HepG2 (cell line): Measurements from ENCODE around the gene NARF. TPM values are rescaled to one million over a fixed set of nuclear protein-coding genes. Genes with fewer than 3 reads are reported as not detected.
A peak's percentile ranks its signal among the peaks of the same experiment; 100 is the strongest.

Experiments used
- ADNP ChIP-seq: sonication (generic); formaldehyde crosslinking; IDR thresholded peaks from 2 replicates; pipeline ENCODE4 v1.4.0; 2020; ENCODE audit warnings: missing genetic modification reagents
- AGO2 ChIP-seq: fragments of 200-400 bp; formaldehyde crosslinking; optimal IDR thresholded peaks from 2 replicates; pipeline ENCODE3; 2017; ENCODE audit warnings: mild to moderate bottlenecking, low read depth, low read length, moderate library complexity
- CEBPB ChIP-seq: IDR thresholded peaks from 2 replicates; pipeline ENCODE4 v1.6.1; 2011; ENCODE audit warnings: low read depth, low read length, improper control_type of control experiment, borderline replicate concordance
- CHD2 ChIP-seq: IDR thresholded peaks from 2 replicates; pipeline ENCODE4 v1.6.1; 2011; ENCODE audit warnings: low read depth, low read length, improper control_type of control experiment
- DPF2 ChIP-seq: sonication (generic); formaldehyde crosslinking; IDR thresholded peaks from 2 replicates; pipeline ENCODE4 v1.4.0; 2020; ENCODE audit warnings: mild to moderate bottlenecking, low read depth, missing genetic modification reagents, borderline replicate concordance
- FOXM1 ChIP-seq: sonication (generic); formaldehyde crosslinking; IDR thresholded peaks from 2 replicates; pipeline ENCODE4 v1.5.0; 2020; ENCODE audit warnings: missing genetic modification reagents
- GLI4 ChIP-seq: sonication (generic); formaldehyde crosslinking; IDR thresholded peaks from 2 replicates; pipeline ENCODE4 v1.5.1; 2020; ENCODE audit warnings: missing genetic modification reagents, mild to moderate bottlenecking, moderate library complexity, borderline replicate concordance
- HDAC1 ChIP-seq: sonication (generic); formaldehyde crosslinking; IDR thresholded peaks from 2 replicates; pipeline ENCODE4 v1.5.1; 2020; ENCODE audit warnings: mild to moderate bottlenecking, missing genetic modification reagents
- KDM1A ChIP-seq: IDR thresholded peaks from 2 replicates; pipeline ENCODE4 v1.6.1; 2016; ENCODE audit warnings: missing compliant biosample characterization
- MED13 ChIP-seq: sonication (generic); formaldehyde crosslinking; IDR thresholded peaks from 2 replicates; pipeline ENCODE4 v1.5.0; 2020; ENCODE audit warnings: missing genetic modification reagents
- NFE2 ChIP-seq: sonication (generic); formaldehyde crosslinking; IDR thresholded peaks from 2 replicates; pipeline ENCODE4 v1.4.0; 2020; ENCODE audit warnings: missing genetic modification reagents
- PAX8 ChIP-seq: sonication (generic); formaldehyde crosslinking; IDR thresholded peaks from 2 replicates; pipeline ENCODE4 v1.8.0; 2022; ENCODE audit warnings: mild to moderate bottlenecking, missing genetic modification reagents, borderline replicate concordance
- RFX1 ChIP-seq: fragments of 450-650 bp; IDR thresholded peaks from 2 replicates; pipeline ENCODE4 v1.6.1; 2017
- RNF2 ChIP-seq: fragments of 450-650 bp; conservative IDR thresholded peaks from 2 replicates; pipeline ENCODE4 v1.6.1; 2016; ENCODE audit warnings: low read depth
- TOPORS ChIP-seq: sonication (generic); formaldehyde crosslinking; IDR thresholded peaks from 2 replicates; pipeline ENCODE4 v1.8.0; 2023; ENCODE audit warnings: mild to moderate bottlenecking, missing genetic modification reagents
- ZC3H13 ChIP-seq: sonication (generic); formaldehyde crosslinking; IDR thresholded peaks from 2 replicates; pipeline ENCODE4 v1.8.1; 2023; ENCODE audit warnings: mild to moderate bottlenecking, missing genetic modification reagents, moderate library complexity
- ZFP37 ChIP-seq: sonication (generic); formaldehyde crosslinking; IDR thresholded peaks from 2 replicates; pipeline ENCODE4 v1.4.0; 2020; ENCODE audit warnings: missing genetic modification reagents, borderline replicate concordance
- ZIK1 ChIP-seq: sonication (generic); formaldehyde crosslinking; IDR thresholded peaks from 2 replicates; pipeline ENCODE4 v1.5.0; 2020; ENCODE audit warnings: mild to moderate bottlenecking, low read depth, missing genetic modification reagents, borderline replicate concordance
- ZNF143 ChIP-seq: sonication (generic); formaldehyde crosslinking; IDR thresholded peaks from 2 replicates; pipeline ENCODE4 v1.4.0; 2020; ENCODE audit warnings: missing genetic modification reagents
- ZNF557 ChIP-seq: sonication (generic); formaldehyde crosslinking; IDR thresholded peaks from 2 replicates; pipeline ENCODE4 v1.4.0; 2020; ENCODE audit warnings: missing genetic modification reagents
- ZNF558 ChIP-seq: sonication (generic); formaldehyde crosslinking; IDR thresholded peaks from 2 replicates; pipeline ENCODE4 v1.9.0; 2022; ENCODE audit warnings: mild to moderate bottlenecking, missing genetic modification reagents, borderline replicate concordance
- ZNF614 ChIP-seq: IDR thresholded peaks from 2 replicates; pipeline ENCODE4 v1.6.1; 2018; ENCODE audit warnings: missing biosample characterization, missing genetic modification reagents, inconsistent platforms, borderline replicate concordance
- ZSCAN25 ChIP-seq: sonication (generic); formaldehyde crosslinking; IDR thresholded peaks from 2 replicates; pipeline ENCODE4 v1.8.0; 2022; ENCODE audit warnings: mild to moderate bottlenecking, missing genetic modification reagents
- polyA plus RNA-seq, 8 experiments: library from polyadenylated mRNA; depleted of rRNA in 3 of 8; stranded (reverse) in 7 of 8; unstranded in 1 of 8; fragments of >200 nt; fragmentation: Illumina TruSeq in 4 of 8; extraction: Trizol in 4 of 8; gene quantifications; 2 replicates each; pipeline versions ENCODE4 v1.2.1 to v1.2.3, GENCODE V29; 2011 to 2016; ENCODE audit warnings: low read depth in 4 of 8, missing spikeins in 1 of 8, mixed read lengths in 1 of 8; ENCODE audit not compliant: insufficient read depth in 1 of 8
- total RNA-seq, 5 experiments: library from RNA; depleted of rRNA; stranded (reverse); fragments of >200 nt; fragmentation: Illumina TruSeq; extraction: Trizol; gene quantifications; 2 replicates each; pipeline ENCODE4 v1.2.3, GENCODE V29; 2016; ENCODE audit warnings: low read depth in 1 of 5
- TF ChIP-seq, protein P1 (sequence below): sonication (generic); formaldehyde crosslinking; IDR thresholded peaks from 2 replicates; pipeline ENCODE4 v1.5.1; 2020; ENCODE audit warnings: missing genetic modification reagents, mild to moderate bottlenecking, borderline replicate concordance
- TF ChIP-seq, protein P2 (sequence below): sonication (generic); formaldehyde crosslinking; IDR thresholded peaks from 2 replicates; pipeline ENCODE4 v1.4.0; 2020; ENCODE audit warnings: missing genetic modification reagents, borderline replicate concordance
- TF ChIP-seq, protein P3 (sequence below): sonication (generic); formaldehyde crosslinking; IDR thresholded peaks from 2 replicates; pipeline ENCODE4 v1.9.0; 2022; ENCODE audit warnings: missing genetic modification reagents, mild to moderate bottlenecking, borderline replicate concordance

NARF gene
- total and polyA plus RNA-seq, 2 of the 13 experiments (the other 11 are each of a cell fraction or from before 2014, with no cell fraction given): 61.1 to 144 TPM

DNA sequence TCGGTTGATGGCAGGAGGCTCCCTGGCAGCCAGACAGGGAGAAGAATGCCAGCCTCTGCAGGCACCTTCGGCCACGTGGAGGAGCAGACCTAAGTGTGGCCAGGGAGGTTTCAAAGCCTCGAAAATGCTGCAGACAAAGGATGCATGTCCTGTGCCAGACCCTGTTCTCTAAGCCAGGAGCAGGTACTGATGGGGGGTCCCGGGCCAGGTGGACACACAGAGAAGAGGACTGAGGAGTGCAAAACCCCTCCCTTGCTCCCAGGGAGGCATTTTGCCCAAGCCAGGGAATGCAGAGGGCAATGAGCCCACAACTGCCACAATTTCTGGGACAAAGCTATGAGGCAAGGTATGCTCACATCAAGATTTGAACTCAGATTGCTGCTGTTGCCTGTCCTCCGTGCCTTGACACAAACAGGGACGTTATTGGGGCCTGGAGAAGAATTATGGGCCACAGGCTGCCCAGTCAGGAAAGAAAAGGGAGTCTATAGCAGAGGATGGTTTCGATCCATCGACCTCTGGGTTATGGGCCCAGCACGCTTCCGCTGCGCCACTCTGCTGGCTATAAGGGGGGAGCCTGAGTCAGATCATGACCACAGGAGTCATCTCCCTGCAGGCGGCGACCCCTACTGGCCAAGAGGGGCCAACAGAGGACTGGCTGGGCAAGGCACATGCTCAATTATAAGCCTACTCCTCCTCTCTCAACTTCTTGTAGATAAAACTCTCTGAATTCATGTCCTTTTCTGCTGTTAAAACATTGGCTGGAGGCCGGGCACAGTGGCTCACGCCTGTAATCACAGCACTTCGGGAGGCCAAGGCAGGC is 35.9 kb downstream of the NARF start (continued):
- TF ChIP-seq, protein P1, sequence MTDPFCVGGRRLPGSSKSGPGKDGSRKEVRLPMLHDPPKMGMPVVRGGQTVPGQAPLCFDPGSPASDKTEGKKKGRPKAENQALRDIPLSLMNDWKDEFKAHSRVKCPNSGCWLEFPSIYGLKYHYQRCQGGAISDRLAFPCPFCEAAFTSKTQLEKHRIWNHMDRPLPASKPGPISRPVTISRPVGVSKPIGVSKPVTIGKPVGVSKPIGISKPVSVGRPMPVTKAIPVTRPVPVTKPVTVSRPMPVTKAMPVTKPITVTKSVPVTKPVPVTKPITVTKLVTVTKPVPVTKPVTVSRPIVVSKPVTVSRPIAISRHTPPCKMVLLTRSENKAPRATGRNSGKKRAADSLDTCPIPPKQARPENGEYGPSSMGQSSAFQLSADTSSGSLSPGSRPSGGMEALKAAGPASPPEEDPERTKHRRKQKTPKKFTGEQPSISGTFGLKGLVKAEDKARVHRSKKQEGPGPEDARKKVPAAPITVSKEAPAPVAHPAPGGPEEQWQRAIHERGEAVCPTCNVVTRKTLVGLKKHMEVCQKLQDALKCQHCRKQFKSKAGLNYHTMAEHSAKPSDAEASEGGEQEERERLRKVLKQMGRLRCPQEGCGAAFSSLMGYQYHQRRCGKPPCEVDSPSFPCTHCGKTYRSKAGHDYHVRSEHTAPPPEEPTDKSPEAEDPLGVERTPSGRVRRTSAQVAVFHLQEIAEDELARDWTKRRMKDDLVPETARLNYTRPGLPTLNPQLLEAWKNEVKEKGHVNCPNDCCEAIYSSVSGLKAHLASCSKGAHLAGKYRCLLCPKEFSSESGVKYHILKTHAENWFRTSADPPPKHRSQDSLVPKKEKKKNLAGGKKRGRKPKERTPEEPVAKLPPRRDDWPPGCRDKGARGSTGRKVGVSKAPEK (CRISPR knock-in tag): no peak
- TF ChIP-seq ZIK1 (CRISPR knock-in tag) (peak; percentile 51; the same call in 1 of the 2 replicates), HDAC1 (peak; percentile 72), ZNF557 (CRISPR knock-in tag) (no peak; the same call in 1 of the 2 replicates), KDM1A (peak; percentile 38), ZC3H13 (CRISPR knock-in tag) (no peak; the same call in 1 of the 2 replicates), RFX1 (no peak), CHD2 (no peak), ADNP (CRISPR knock-in tag) (peak; percentile 70), ZNF614 (CRISPR knock-in tag) (peak; percentile 94; the same call in 1 of the 2 replicates), TOPORS (CRISPR knock-in tag) (peak; percentile 87), ZSCAN25 (CRISPR knock-in tag) (peak; percentile 82), FOXM1 (CRISPR knock-in tag) (peak; percentile 64; the same call in 1 of the 2 replicates), PAX8 (CRISPR knock-in tag) (no peak), ZNF143 (CRISPR knock-in tag) (peak; percentile 74), ZNF558 (CRISPR knock-in tag) (0 out of 2 replicates have a peak, but pooled peaks have one; percentile 62), CEBPB (peak; percentile 61), RNF2 (peak; percentile 52; the same call in 1 of the 2 replicates), MED13 (CRISPR knock-in tag) (peak; percentile 36; the same call in 1 of the 2 replicates), ZFP37 (peak; percentile 50), GLI4 (no peak), AGO2 (no peak), NFE2 (CRISPR knock-in tag) (no peak), DPF2 (CRISPR knock-in tag) (peak; percentile 27; the same call in 1 of the 2 replicates)
- TF ChIP-seq, protein P2, sequence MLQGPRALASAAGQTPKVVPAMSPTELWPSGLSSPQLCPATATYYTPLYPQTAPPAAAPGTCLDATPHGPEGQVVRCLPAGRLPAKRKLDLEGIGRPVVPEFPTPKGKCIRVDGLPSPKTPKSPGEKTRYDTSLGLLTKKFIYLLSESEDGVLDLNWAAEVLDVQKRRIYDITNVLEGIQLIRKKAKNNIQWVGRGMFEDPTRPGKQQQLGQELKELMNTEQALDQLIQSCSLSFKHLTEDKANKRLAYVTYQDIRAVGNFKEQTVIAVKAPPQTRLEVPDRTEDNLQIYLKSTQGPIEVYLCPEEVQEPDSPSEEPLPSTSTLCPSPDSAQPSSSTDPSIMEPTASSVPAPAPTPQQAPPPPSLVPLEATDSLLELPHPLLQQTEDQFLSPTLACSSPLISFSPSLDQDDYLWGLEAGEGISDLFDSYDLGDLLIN (CRISPR knock-in tag): 0 out of 2 replicates have a peak, but pooled peaks have one; percentile 75
- TF ChIP-seq, protein P3, sequence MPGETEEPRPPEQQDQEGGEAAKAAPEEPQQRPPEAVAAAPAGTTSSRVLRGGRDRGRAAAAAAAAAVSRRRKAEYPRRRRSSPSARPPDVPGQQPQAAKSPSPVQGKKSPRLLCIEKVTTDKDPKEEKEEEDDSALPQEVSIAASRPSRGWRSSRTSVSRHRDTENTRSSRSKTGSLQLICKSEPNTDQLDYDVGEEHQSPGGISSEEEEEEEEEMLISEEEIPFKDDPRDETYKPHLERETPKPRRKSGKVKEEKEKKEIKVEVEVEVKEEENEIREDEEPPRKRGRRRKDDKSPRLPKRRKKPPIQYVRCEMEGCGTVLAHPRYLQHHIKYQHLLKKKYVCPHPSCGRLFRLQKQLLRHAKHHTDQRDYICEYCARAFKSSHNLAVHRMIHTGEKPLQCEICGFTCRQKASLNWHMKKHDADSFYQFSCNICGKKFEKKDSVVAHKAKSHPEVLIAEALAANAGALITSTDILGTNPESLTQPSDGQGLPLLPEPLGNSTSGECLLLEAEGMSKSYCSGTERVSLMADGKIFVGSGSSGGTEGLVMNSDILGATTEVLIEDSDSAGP (CRISPR knock-in tag): peak; percentile 85
